HEK293 (cell line): ENCODE results near the gene BCORL1.

Source experiments
- CTCF ChIA-PET: fragments of 350-600 bp; formaldehyde crosslinking; extraction: SDS; loops from one replicate; lab custom pipeline; 2021; ENCODE audit warnings: antibody characterized with exemption; lab: Yijun Ruan, JAX
- POLR2A ChIA-PET: fragments of 300-600 bp; formaldehyde crosslinking; extraction: SDS; loops from one replicate; lab custom pipeline; 2020; ENCODE audit warnings: antibody characterized with exemption, inconsistent platforms; lab: Yijun Ruan, JAX
- H3K27ac ChIP-seq: fragments of 200-500 bp; sonication (Bioruptor generic); 2 replicates; pipeline ENCODE4 v1.5.1; 2014; ENCODE audit warnings: low read depth, low read length, control low read depth, inconsistent platforms; ENCODE audit errors: extremely low read depth
- H3K36me3 ChIP-seq, 2 experiments: fragments of 200-500 bp in 1 of 2; sonication (Bioruptor generic) in 1 of 2; 1 replicate in 1 of 2; 2 replicates in 1 of 2; pipeline ENCODE4 v1.5.1; 2014 to 2017; ENCODE audit warnings: inconsistent platforms in 2 of 2, low read length in 2 of 2; ENCODE audit not compliant: control insufficient read depth in 2 of 2, insufficient read depth in 1 of 2
- H3K4me1 ChIP-seq: fragments of 200-500 bp; sonication (Bioruptor generic); 2 replicates; pipeline ENCODE4 v1.5.1; 2014; ENCODE audit warnings: mild to moderate bottlenecking, low read length, inconsistent platforms; ENCODE audit not compliant: control insufficient read depth, insufficient read depth
- H3K4me3 ChIP-seq: 2 replicates; pipeline ENCODE4 v1.5.1; 2011; ENCODE audit warnings: low read depth, mild to moderate bottlenecking, control low read depth, low read length, moderate library complexity
- H3K9me3 ChIP-seq: fragments of 200-500 bp; sonication (Bioruptor generic); 2 replicates; pipeline ENCODE4 v1.5.1; 2014; ENCODE audit warnings: low read depth, low read length, inconsistent platforms; ENCODE audit not compliant: control insufficient read depth, insufficient read depth
- EGR2 ChIP-seq: fragments of 450-650 bp; formaldehyde crosslinking; IDR thresholded peaks from 2 replicates; pipeline ENCODE4 v1.5.1; 2016; ENCODE audit warnings: low read depth, missing biosample characterization, missing genetic modification characterization
- GLIS1 ChIP-seq: fragments of 450-650 bp; formaldehyde crosslinking; IDR thresholded peaks from 2 replicates; pipeline ENCODE4 v1.5.1; 2016; ENCODE audit warnings: missing biosample characterization, missing genetic modification characterization
- IKZF3 ChIP-seq: fragments of 450-650 bp; IDR thresholded peaks from 2 replicates; pipeline ENCODE4 v1.5.0; 2018; ENCODE audit warnings: missing biosample characterization, mild to moderate bottlenecking, missing genetic modification characterization, moderate library complexity
- PBX3 ChIP-seq: sonication (generic); formaldehyde crosslinking; IDR thresholded peaks from 2 replicates; pipeline ENCODE4 v1.8.1; 2022; ENCODE audit warnings: mild to moderate bottlenecking, moderate library complexity, missing genetic modification reagents
- RBAK ChIP-seq: fragments of 450-650 bp; formaldehyde crosslinking; IDR thresholded peaks from 2 replicates; pipeline ENCODE4 v1.5.1; 2016; ENCODE audit warnings: missing biosample characterization, missing genetic modification characterization
- YY1 ChIP-seq: fragments of 450-650 bp; formaldehyde crosslinking; IDR thresholded peaks from 2 replicates; pipeline ENCODE4 v1.5.1; 2018; ENCODE audit warnings: missing biosample characterization, missing genetic modification characterization
- ZBTB6 ChIP-seq: fragments of 450-650 bp; formaldehyde crosslinking; IDR thresholded peaks from 2 replicates; pipeline ENCODE4 v1.5.1; 2017; ENCODE audit warnings: missing biosample characterization, missing genetic modification characterization
- ZNF121 ChIP-seq: fragments of 450-650 bp; formaldehyde crosslinking; IDR thresholded peaks from 2 replicates; pipeline ENCODE4 v1.5.1; 2016; ENCODE audit warnings: missing biosample characterization, missing genetic modification characterization
- ZNF223 ChIP-seq: fragments of 450-650 bp; formaldehyde crosslinking; IDR thresholded peaks from 2 replicates; pipeline ENCODE4 v1.5.1; 2016; ENCODE audit warnings: missing biosample characterization, missing genetic modification characterization
- ZNF335 ChIP-seq: fragments of 450-650 bp; formaldehyde crosslinking; conservative IDR thresholded peaks from 2 replicates; pipeline ENCODE4 v1.5.1; 2016; ENCODE audit warnings: missing biosample characterization, missing genetic modification characterization
- ZNF391 ChIP-seq: fragments of 450-650 bp; formaldehyde crosslinking; IDR thresholded peaks from 2 replicates; pipeline ENCODE4 v1.5.1; 2016; ENCODE audit warnings: low read depth, missing biosample characterization, missing genetic modification characterization, borderline replicate concordance
- ZNF571 ChIP-seq: fragments of 450-650 bp; formaldehyde crosslinking; IDR thresholded peaks from 2 replicates; pipeline ENCODE4 v1.5.0; 2017; ENCODE audit warnings: missing biosample characterization, missing genetic modification characterization
- ZNF76 ChIP-seq: fragments of 450-650 bp; formaldehyde crosslinking; IDR thresholded peaks from 2 replicates; pipeline ENCODE4; 2016; ENCODE audit warnings: low read depth, missing biosample characterization, missing genetic modification characterization, borderline replicate concordance
- ZSCAN30 ChIP-seq: fragments of 450-650 bp; IDR thresholded peaks from 2 replicates; pipeline ENCODE4 v1.5.1; 2018; ENCODE audit warnings: missing biosample characterization, mild to moderate bottlenecking, missing genetic modification characterization, moderate library complexity
- TF ChIP-seq, protein P1 (sequence below): fragments of 450-650 bp; formaldehyde crosslinking; IDR thresholded peaks from 2 replicates; pipeline ENCODE4 v1.5.1; 2016; ENCODE audit warnings: missing biosample characterization, missing genetic modification characterization
- TF ChIP-seq, protein P2 (sequence below): fragments of 450-650 bp; formaldehyde crosslinking; IDR thresholded peaks from 2 replicates; pipeline ENCODE4 v1.5.1; 2017; ENCODE audit warnings: missing biosample characterization, missing genetic modification characterization
- TF ChIP-seq, protein P3 (sequence below): fragments of 450-650 bp; formaldehyde crosslinking; IDR thresholded peaks from 2 replicates; pipeline ENCODE4 v1.5.1; 2016; ENCODE audit warnings: missing biosample characterization, missing genetic modification characterization
- TF ChIP-seq, protein P4 (sequence below): fragments of 450-650 bp; formaldehyde crosslinking; conservative IDR thresholded peaks from 2 replicates; pipeline ENCODE4 v1.5.1; 2016; ENCODE audit warnings: low read depth, missing biosample characterization, missing genetic modification characterization

BCORL1 gene

DNA sequence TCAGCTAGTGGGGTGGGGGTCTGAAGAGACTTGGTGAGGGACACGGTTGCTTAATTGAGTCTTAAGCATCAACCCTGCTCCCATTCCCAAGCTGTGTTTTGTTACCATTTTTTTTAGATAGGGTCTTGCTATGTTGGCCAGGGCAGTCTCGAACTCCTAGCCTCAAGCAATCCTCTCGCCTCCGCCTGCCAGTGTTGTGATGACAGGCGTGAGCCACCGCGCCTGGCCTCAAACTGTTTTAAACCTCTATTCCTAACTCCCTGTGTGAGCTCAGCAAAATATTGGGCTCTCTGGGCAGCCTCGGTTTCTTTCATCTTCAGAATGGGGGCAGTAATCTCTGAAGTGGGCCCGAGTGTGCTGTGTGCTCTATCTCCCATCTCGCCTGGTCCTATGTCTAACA is 26.3 kb upstream of the BCORL1 start:
- POLR2A ChIA-PET = interaction anchor here (1.2 to 2.0 kb wide), 2 partner anchors 8 to 22 kb away, joined by 3 to 12 read pairs; no protein-coding TSS in a partner anchor
- H3K4me3 ChIP-seq = no peak overlapping the region
- no peak overlapping the region for H3K27ac ChIP-seq
- no peaks in the 10 kb centered on the region for H3K9me3 ChIP-seq
- no peaks in the 10 kb centered on the region for H3K36me3 ChIP-seq
- CTCF ChIA-PET = interaction anchor here (1.5 kb wide), 1 partner anchor 31 kb away, joined by 3 read pairs; no protein-coding TSS in a partner anchor
- no peaks in the 10 kb centered on the region for H3K4me1 ChIP-seq
- TF ChIP-seq RBAK (tag by site-specific recombination) = no peak
- no peak for TF ChIP-seq ZBTB6 (tag by site-specific recombination)
- TF ChIP-seq ZNF121 (tag by site-specific recombination) = peak; percentile 95

- peaks cover 2% of the 10 kb centered on the region; the same call in 1 of the 2 replicates for H3K4me1 ChIP-seq
- no peak overlapping the region for H3K4me3 ChIP-seq
- POLR2A ChIA-PET = interaction anchor here (1.2 to 2.0 kb wide), 4 partner anchors 9 to 26 kb away, joined by 3 to 18 read pairs (median 8); partner anchors contain the start of gene BCORL1
Observed at GRCh38 chrX:129956765-129957164, 25.7 kb upstream of the BCORL1 start.

GRCh38 chrX:129957241-129958082 is 25.0 kb upstream of the BCORL1 start:
- POLR2A ChIA-PET = interaction anchor here (1.2 to 2.0 kb wide), 4 partner anchors 9 to 25 kb away, joined by 3 to 18 read pairs (median 8); partner anchors contain the start of gene BCORL1
- peak; percentile 81 for TF ChIP-seq GLIS1 (tag by site-specific recombination)
- peak; percentile 48; the same call in 1 of the 2 replicates for TF ChIP-seq YY1
- peak; percentile 94 for TF ChIP-seq ZNF335 (tag by site-specific recombination)
- TF ChIP-seq, protein P1, sequence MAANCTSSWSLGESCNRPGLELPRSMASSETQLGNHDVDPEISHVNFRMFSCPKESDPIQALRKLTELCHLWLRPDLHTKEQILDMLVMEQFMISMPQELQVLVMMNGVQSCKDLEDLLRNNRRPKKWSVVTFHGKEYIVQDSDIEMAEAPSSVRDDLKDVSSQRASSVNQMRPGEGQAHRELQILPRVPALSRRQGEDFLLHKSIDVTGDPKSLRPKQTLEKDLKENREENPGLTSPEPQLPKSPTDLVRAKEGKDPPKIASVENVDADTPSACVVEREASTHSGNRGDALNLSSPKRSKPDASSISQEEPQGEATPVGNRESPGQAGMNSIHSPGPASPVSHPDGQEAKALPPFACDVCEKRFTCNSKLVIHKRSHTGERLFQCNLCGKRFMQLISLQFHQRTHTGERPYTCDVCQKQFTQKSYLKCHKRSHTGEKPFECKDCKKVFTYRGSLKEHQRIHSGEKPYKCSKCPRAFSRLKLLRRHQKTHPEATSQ = peak; percentile 37; the same call in 1 of the 2 replicates
- no peak for TF ChIP-seq ZNF391 (tag by site-specific recombination)
- TF ChIP-seq EGR2 = peak; percentile 75
- TF ChIP-seq ZNF76 (tag by site-specific recombination) = peak; percentile 89
- TF ChIP-seq, protein P2, sequence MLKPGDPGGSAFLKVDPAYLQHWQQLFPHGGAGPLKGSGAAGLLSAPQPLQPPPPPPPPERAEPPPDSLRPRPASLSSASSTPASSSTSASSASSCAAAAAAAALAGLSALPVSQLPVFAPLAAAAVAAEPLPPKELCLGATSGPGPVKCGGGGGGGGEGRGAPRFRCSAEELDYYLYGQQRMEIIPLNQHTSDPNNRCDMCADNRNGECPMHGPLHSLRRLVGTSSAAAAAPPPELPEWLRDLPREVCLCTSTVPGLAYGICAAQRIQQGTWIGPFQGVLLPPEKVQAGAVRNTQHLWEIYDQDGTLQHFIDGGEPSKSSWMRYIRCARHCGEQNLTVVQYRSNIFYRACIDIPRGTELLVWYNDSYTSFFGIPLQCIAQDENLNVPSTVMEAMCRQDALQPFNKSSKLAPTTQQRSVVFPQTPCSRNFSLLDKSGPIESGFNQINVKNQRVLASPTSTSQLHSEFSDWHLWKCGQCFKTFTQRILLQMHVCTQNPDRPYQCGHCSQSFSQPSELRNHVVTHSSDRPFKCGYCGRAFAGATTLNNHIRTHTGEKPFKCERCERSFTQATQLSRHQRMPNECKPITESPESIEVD = no peak
- peak; percentile 21 for TF ChIP-seq ZSCAN30 (tag by site-specific recombination)
- TF ChIP-seq, protein P3, sequence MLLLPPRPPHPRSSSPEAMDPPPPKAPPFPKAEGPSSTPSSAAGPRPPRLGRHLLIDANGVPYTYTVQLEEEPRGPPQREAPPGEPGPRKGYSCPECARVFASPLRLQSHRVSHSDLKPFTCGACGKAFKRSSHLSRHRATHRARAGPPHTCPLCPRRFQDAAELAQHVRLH (tag by site-specific recombination) = no peak
- TF ChIP-seq, protein P4, sequence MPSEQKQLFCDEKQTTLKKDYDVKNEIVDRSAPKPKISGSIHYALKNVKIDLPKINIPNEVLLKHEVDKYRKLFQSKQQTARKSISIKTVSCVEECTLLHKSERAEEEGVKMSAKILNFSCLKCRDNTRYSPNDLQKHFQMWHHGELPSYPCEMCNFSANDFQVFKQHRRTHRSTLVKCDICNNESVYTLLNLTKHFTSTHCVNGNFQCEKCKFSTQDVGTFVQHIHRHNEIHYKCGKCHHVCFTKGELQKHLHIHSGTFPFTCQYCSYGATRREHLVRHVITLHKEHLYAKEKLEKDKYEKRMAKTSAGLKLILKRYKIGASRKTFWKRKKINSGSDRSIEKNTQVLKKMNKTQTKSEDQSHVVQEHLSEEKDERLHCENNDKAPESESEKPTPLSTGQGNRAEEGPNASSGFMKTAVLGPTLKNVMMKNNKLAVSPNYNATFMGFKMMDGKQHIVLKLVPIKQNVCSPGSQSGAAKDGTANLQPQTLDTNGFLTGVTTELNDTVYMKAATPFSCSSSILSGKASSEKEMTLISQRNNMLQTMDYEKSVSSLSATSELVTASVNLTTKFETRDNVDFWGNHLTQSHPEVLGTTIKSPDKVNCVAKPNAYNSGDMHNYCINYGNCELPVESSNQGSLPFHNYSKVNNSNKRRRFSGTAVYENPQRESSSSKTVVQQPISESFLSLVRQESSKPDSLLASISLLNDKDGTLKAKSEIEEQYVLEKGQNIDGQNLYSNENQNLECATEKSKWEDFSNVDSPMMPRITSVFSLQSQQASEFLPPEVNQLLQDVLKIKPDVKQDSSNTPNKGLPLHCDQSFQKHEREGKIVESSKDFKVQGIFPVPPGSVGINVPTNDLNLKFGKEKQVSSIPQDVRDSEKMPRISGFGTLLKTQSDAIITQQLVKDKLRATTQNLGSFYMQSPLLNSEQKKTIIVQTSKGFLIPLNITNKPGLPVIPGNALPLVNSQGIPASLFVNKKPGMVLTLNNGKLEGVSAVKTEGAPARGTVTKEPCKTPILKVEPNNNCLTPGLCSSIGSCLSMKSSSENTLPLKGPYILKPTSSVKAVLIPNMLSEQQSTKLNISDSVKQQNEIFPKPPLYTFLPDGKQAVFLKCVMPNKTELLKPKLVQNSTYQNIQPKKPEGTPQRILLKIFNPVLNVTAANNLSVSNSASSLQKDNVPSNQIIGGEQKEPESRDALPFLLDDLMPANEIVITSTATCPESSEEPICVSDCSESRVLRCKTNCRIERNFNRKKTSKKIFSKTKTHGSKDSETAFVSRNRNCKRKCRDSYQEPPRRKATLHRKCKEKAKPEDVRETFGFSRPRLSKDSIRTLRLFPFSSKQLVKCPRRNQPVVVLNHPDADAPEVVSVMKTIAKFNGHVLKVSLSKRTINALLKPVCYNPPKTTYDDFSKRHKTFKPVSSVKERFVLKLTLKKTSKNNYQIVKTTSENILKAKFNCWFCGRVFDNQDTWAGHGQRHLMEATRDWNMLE = 0 out of 2 replicates have a peak, but pooled peaks have one; percentile 28
- TF ChIP-seq IKZF3 (tag by site-specific recombination) = peak; percentile 49; the same call in 1 of the 2 replicates
- peak; percentile 68; the same call in 1 of the 2 replicates for TF ChIP-seq PBX3 (CRISPR knock-in tag)

More at GRCh38 chrX:129956765-129957164, 25.7 kb upstream of the BCORL1 start:
- no peak for TF ChIP-seq ZNF571 (tag by site-specific recombination)
- TF ChIP-seq ZNF223 (tag by site-specific recombination) = peak; percentile 85
- no peak overlapping the region for H3K27ac ChIP-seq
- no peaks in the 10 kb centered on the region for H3K9me3 ChIP-seq
- no peaks in the 10 kb centered on the region for H3K36me3 ChIP-seq
- CTCF ChIA-PET = interaction anchor here (1.0 kb wide), 2 partner anchors 32 to 82 kb away, joined by 3 read pairs; no protein-coding TSS in a partner anchor

More at GRCh38 chrX:129957241-129958082, 25.0 kb upstream of the BCORL1 start:
- CTCF ChIA-PET = interaction anchor here (1.0 kb wide), 2 partner anchors 32 to 81 kb away, joined by 3 read pairs; no protein-coding TSS in a partner anchor
- no peaks in the 10 kb centered on the region for H3K36me3 ChIP-seq
- peak overlapping the region; percentile 59; the same call in 1 of the 2 replicates for H3K27ac ChIP-seq
- H3K9me3 ChIP-seq = no peaks in the 10 kb centered on the region
- H3K4me3 ChIP-seq = peak overlapping the region; percentile 26
- peaks cover 3% of the 10 kb centered on the region; the same call in 1 of the 2 replicates for H3K4me1 ChIP-seq
